ENCODE measurements around the gene SAC3D1.

The SAC3D1 gene

GRCh38 chr11:65064847-65065240 is 23.8 kb downstream of the SAC3D1 start:
- Mint-ChIP-seq H3K4me1 (peaks cover 18% of the 10 kb centered on the region), H3K36me3 (ENCODE audit: low read depth) (no peaks in the 10 kb centered on the region), H3K9me3 (no peaks in the 10 kb centered on the region), H3K27me3 (ENCODE audit: low read depth, poor library complexity) (peaks cover 18% of the 10 kb centered on the region), H3K4me3 (no peak overlapping the region), H3K27ac (no peak overlapping the region)
- DNase-seq = no peak
- TF ChIP-seq CTCF (IDR thresholded peaks at IDR 0.05) = no peak

GRCh38 chr11:65065851-65066250 is 24.8 kb downstream of the SAC3D1 start:
- no peaks in the 10 kb centered on the region for H3K9me3 Mint-ChIP-seq
- TF ChIP-seq CTCF (IDR thresholded peaks at IDR 0.05) = no peak
- peaks cover 18% of the 10 kb centered on the region for H3K4me1 Mint-ChIP-seq

GRCh38 chr11:65066315-65066714 is 25.3 kb downstream of the SAC3D1 start:
- Mint-ChIP-seq H3K9me3 (no peaks in the 10 kb centered on the region), H3K27me3 (ENCODE audit: low read depth, poor library complexity) (peaks cover 12% of the 10 kb centered on the region), H3K36me3 (ENCODE audit: low read depth) (no peaks in the 10 kb centered on the region), H3K4me3 (no peak overlapping the region), H3K4me1 (peaks cover 18% of the 10 kb centered on the region), H3K27ac (no peak overlapping the region)
- DNase-seq = no peak
- no peak for TF ChIP-seq CTCF (IDR thresholded peaks at IDR 0.05)

More at GRCh38 chr11:65065851-65066250, 24.8 kb downstream of the SAC3D1 start:
- H3K27ac Mint-ChIP-seq = no peak overlapping the region
- H3K27me3 Mint-ChIP-seq (ENCODE audit: low read depth, poor library complexity) = peaks cover 14% of the 10 kb centered on the region
- no peaks in the 10 kb centered on the region for H3K36me3 Mint-ChIP-seq (ENCODE audit: low read depth)
- DNase-seq = no peak
- H3K4me3 Mint-ChIP-seq = no peak overlapping the region

- Mint-ChIP-seq H3K27me3 (ENCODE audit: low read depth, poor library complexity) (peaks cover 11% of the 10 kb centered on the region), H3K9me3 (no peaks in the 10 kb centered on the region), H3K4me1 (peaks cover 18% of the 10 kb centered on the region), H3K27ac (no peak overlapping the region), H3K36me3 (ENCODE audit: low read depth) (no peaks in the 10 kb centered on the region), H3K4me3 (no peak overlapping the region)
- TF ChIP-seq CTCF (IDR thresholded peaks at IDR 0.05) = no peak
- no peak for DNase-seq
These were observed 25.8 kb downstream of the SAC3D1 start for GRCh38 chr11:65066805-65067291.

- no peaks in the 10 kb centered on the region for H3K36me3 Mint-ChIP-seq (ENCODE audit: low read depth)
These were observed 26.4 kb downstream of the SAC3D1 start for GRCh38 chr11:65067446-65067845.

More at GRCh38 chr11:65067446-65067845, 26.4 kb downstream of the SAC3D1 start:
- H3K27me3 Mint-ChIP-seq (ENCODE audit: low read depth, poor library complexity) = peaks cover 5% of the 10 kb centered on the region
- H3K9me3 Mint-ChIP-seq = no peaks in the 10 kb centered on the region
- H3K4me1 Mint-ChIP-seq = peaks cover 18% of the 10 kb centered on the region
- H3K4me3 Mint-ChIP-seq = no peak overlapping the region
- DNase-seq = no peak
- no peak overlapping the region for H3K27ac Mint-ChIP-seq
- no peak for TF ChIP-seq CTCF (IDR thresholded peaks at IDR 0.05)

Data from nephron progenitor cell (in vitro differentiated cells).